SH-SY5Y (cell line): Measurements from ENCODE around the gene COX19.

ENCODE experiments used
- GATA2 ChIP-seq: IDR thresholded peaks from 2 replicates; pipeline ENCODE4 v1.6.1; 2011; ENCODE audit warnings: mild to moderate bottlenecking, low read depth, low read length
- GATA3 ChIP-seq: IDR thresholded peaks from 2 replicates; pipeline ENCODE4 v1.6.1; 2011; ENCODE audit warnings: low read depth, mild to moderate bottlenecking, low read length, moderate library complexity

Gene COX19

DNA sequence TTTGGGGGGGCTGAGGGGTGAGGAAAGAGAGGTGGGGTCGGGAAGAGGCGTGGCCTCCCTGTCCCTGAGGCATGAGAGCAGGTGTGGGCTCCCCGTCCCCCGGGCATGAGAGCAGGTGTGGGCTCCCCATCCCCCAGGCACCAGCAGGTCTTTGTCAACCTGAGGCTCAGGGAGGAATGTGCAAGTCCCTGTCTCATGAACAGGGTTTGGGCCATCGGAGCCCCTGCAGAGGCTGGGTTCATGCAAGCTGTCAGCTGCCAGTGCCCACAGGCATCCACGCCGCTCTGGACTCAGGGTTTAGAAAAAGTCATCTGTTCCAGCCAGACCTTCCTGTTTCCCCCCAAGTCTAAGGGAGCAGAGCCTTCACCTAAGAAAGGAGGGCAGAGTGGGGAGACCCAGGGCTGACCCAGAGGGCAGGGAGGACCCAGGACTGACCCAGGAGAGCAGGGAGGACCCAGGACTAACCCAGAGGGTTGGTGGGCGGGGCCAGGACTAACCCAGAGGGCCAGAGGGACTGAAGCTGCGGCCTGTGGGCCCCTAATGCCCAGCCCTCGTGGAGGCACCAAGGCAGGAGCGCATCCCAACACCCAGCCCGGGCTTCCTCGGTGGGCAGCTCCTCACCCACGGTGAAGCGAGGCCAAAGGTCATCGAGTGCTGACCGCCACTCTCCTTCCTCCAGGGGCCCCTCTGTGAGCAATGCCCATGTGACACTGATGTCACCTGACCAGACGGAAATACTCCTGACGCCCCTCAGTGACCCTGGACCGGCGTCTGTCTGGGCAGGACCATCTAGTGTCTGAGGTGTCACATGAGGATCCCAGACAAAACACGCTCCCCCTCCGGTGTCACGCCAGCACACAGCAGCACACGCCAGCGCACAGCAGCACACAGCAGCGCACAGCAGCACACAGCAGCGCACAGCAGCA is 40.1 kb upstream of the COX19 start:
- TF ChIP-seq GATA3 (no peak), GATA2 (no peak)

DNA sequence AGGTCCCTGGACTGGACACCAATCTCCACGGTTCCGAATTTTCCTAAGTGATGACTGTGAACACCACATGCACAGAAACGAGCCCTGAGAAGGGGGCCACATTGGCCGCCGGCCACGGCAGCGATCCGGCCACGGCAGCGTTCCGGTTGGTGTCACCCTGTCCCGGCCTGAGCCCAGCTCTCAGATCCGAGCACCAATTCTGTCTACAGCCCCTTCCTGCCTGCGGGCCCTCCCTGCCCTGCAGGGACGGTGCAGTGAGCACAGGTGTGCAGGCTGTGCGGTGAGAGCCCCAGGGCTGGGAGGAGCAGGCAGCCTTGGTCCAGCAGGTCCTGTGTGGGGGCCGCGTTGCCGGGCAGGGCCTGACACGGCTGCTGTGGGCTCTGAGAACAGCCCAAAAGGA is 39.3 kb upstream of the COX19 start:
- TF ChIP-seq GATA3 (no peak), GATA2 (no peak)

DNA sequence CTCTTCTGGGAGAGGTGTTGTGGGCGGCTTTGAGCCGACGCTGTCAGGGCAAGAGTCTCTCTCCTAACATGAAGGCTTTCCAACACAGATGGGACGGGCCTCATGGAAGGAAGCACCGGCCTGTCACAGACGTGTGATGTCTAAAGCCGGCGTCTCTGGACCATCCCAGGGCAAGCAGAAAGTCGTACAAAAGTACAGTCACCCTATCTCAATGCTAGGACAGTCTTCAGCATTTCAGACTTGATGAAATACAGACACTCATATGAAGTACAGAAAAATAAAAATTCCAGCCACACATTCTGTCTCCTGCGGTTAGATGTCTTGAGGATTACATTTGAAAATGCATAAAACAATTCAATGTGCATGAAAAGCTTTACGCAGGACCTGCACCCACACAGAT is 38.2 kb upstream of the COX19 start:
- TF ChIP-seq GATA2 (no peak), GATA3 (no peak)

- TF ChIP-seq GATA3 = no peak
- TF ChIP-seq GATA2 = no peak
These were observed 37.4 kb upstream of the COX19 start for GRCh38 chr7:1012716-1013095.

DNA sequence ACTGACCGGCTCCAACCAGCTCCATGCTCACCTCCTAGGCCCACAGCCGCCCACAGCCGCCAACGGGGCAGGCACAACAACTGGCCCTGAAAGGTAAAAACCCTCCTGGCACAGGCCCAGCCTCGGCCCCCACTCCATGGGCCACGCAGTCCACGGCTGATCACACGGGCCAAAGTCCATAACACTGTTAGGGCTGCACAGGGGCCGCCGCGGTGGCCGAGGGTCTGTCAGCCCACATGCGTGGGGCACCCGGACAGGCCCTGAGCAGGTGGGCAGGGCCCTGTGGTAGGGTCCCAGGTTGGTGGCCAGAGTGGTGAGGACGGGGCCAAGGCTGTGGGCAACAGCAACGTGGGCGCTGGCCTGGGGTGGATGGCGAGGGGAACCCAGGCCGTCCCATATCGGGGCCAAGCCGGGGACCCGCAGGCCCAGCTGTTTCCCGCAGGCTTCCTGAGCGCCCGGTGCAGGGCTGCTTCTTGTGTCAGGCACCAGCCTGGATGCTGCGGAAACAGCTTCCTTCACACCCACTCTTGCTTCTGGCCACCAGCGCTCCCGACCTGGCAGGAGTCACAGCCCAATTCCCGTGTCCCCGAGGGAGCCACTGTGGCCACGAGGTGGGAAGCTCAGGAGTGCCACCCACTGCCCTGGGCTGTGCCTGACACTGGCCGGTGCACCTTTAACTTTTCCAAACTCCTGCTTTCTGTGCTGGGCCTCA is 36.8 kb upstream of the COX19 start:
- TF ChIP-seq GATA3 (no peak), GATA2 (no peak)

- TF ChIP-seq GATA2 (no peak), GATA3 (no peak)
These were observed 36.1 kb upstream of the COX19 start for GRCh38 chr7:1011297-1012003.

GRCh38 chr7:1010226-1010625 is 34.9 kb upstream of the COX19 start:
- TF ChIP-seq GATA2 = no peak
- TF ChIP-seq GATA3 = no peak

GRCh38 chr7:1009747-1010146 is 34.4 kb upstream of the COX19 start:
- TF ChIP-seq GATA2 (no peak), GATA3 (no peak)

GRCh38 chr7:1008733-1009363 is 33.5 kb upstream of the COX19 start:
- TF ChIP-seq GATA2 = no peak
- TF ChIP-seq GATA3 = no peak

DNA sequence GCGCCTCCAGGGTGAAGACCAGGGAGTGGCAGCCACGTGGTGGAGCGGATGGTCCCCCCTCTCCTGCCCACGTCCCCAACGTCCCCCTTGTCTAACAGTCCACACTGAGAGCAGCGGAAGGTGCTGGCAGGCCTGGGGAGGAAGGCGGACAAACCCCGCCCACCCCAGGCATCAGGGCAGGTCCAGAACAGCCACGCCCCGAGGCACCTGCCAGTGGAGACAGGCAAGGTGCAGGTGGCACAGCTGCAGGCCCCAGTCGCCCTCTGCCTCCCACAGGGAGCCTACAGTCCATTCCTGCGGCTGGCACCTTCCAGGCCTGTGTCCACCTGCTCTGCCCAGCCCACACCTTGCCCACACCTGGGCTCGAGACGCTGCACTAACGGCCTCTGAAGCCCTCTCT is 32.6 kb upstream of the COX19 start:
- TF ChIP-seq GATA2 = no peak
- TF ChIP-seq GATA3 = no peak

GRCh38 chr7:1005303-1005702 is 30.0 kb upstream of the COX19 start:
- no peak for TF ChIP-seq GATA2
- no peak for TF ChIP-seq GATA3

DNA sequence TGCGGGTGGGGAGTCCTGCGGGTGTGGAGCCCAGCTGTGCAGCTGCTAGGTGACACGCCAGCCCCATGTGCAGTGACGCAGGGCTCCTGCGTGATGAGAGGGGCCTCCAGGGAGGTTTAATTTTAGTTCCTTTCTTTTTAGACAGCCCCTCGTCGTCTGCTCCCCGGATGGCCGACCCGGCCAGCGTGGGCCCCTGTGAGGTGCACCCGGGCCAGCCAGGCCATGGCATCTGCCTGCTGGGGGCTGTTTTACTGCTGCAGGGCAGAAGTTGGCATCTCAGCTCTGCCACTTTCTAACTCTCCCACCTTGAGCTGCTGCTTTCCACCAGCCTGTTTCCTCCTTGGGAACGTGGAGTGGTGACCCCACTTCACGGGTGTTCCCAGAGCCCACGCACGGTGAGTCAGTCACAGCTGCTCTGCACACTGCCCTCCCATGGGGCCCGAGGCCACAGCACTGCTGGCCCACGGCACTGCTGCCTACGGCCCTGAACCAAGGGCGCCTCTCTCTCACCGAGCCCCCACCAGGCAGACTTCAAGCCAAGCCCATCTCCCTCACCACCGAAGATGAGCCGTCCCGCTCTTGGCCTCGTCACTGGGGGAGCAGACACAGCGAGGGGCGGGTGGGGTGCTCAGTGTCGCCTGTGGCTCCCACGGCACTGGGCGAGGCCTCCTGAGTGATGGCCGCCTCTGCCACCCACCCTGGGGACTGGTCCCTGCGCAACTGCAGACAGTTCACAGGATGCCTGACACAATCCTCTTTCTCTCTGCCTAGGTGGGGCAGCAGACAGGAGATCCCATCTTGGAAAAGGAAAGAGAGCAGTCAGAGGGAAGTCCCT is 28.9 kb upstream of the COX19 start:
- TF ChIP-seq GATA3 (no peak), GATA2 (no peak)
